Measurements from ENCODE around the gene KCNJ12.

KCNJ12 gene

DNA sequence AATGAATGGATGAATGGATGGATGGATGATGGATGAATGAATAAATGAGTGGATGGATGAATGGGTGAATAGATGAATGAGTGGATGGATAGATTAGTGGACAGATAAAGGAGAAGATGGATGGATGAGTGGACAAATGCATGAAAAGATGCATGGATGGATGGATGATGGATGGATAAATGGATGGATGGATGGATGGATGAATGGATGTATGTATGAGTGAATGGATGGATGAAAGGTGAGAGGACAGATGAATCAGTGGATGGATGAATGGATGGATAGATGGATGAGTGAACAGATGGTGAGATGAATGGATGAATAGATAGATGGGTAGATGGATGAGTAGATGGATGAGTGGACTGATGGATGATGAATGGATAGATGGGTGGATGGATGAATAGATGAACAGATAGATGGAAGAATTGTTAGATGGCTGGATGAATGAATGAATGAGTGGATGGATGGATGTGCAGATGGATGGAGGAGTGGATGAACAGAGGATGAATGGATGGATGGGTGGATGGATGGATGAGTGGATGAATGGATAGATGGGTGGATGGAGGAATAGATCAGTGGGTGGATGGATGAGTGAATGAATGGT lies 13.7 kb upstream of the KCNJ12 start:
- no peak for DNase-seq (ENCODE audit: low spot score)
- no peak overlapping the region for H3K27ac ChIP-seq
- TF ChIP-seq CTCF (conservative IDR thresholded peaks at IDR 0.05; ENCODE audit: low read depth), result no peak
- ChIA-PET CTCF (no interaction called here), POLR2A (ENCODE audit: low non-redundant PET) (no interaction called here)

- DNase-seq (ENCODE audit: low spot score), result no peak
- TF ChIP-seq CTCF (conservative IDR thresholded peaks at IDR 0.05; ENCODE audit: low read depth), result no peak
- POLR2A ChIA-PET (ENCODE audit: low non-redundant PET), result no interaction called here
- CTCF ChIA-PET, result no interaction called here
- H3K27ac ChIP-seq, result no peak overlapping the region
These were observed 12.1 kb upstream of the KCNJ12 start for GRCh38 chr17:21363776-21364642.

DNA sequence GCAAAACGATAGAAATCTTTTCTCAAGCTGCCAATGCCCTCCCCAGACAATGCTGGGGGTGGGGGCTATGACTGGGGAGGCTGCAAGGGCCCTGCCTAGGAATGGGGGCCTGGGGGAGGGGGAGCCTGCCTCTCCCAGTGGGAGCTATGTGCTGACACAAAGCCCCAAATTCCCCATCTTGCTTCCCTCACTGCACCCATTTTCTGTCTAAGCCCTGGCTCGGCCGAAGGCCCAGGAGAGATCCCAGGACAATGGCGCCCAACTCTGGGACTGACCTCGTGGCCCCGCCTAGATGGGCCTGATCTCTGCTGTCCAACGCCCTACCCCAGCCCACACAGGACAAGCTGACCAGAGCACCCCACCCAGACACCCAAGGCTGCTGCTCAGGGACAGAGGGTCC lies 11.1 kb upstream of the KCNJ12 start:
- DNase-seq (ENCODE audit: low spot score), result no peak
- POLR2A ChIA-PET (ENCODE audit: low non-redundant PET), result no interaction called here
- no peak for TF ChIP-seq CTCF (conservative IDR thresholded peaks at IDR 0.05; ENCODE audit: low read depth)
- H3K27ac ChIP-seq, result no peak overlapping the region
- CTCF ChIA-PET, result no interaction called here

- no peak overlapping the region for H3K27ac ChIP-seq
- ChIA-PET CTCF (no interaction called here), POLR2A (ENCODE audit: low non-redundant PET) (no interaction called here)
- DNase-seq (ENCODE audit: low spot score), result no peak
- no peak for TF ChIP-seq CTCF (conservative IDR thresholded peaks at IDR 0.05; ENCODE audit: low read depth)
These were observed 7.5 kb upstream of the KCNJ12 start for GRCh38 chr17:21368545-21369246.

DNA sequence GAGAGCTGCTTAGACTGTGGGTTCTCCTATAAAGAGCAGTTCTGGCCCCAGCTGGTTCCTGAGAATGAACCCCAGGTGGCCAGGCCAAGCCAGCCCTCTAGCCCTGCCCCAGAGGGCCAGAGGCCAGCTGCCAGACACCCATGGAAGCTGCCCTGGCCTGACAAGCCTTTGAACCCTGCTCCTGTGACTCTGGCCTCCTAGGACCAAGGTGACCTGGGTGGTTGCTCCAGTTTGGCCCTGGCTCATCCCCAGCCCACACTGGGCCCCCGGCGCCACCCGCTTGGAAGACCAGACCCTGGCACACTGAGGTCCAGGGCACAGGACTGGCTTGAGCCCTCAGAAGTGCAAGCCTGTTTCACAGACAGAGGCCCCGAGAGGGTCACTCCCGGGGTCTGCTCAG lies 6.8 kb upstream of the KCNJ12 start:
- H3K27ac ChIP-seq, result no peak overlapping the region
- DNase-seq (ENCODE audit: low spot score), result no peak
- ChIA-PET CTCF (no interaction called here), POLR2A (ENCODE audit: low non-redundant PET) (no interaction called here)
- no peak for TF ChIP-seq CTCF (conservative IDR thresholded peaks at IDR 0.05; ENCODE audit: low read depth)

GRCh38 chr17:21370430-21370829 lies 5.7 kb upstream of the KCNJ12 start:
- ChIA-PET POLR2A (ENCODE audit: low non-redundant PET) (no interaction called here), CTCF (no interaction called here)
- no peak overlapping the region for H3K27ac ChIP-seq
- TF ChIP-seq CTCF (conservative IDR thresholded peaks at IDR 0.05; ENCODE audit: low read depth), result no peak
- DNase-seq (ENCODE audit: low spot score), result no peak

All from RWPE1 (cell line).